OCI-LY7 (cell line): ENCODE measurements around the gene RPL18.

ENCODE experiments used
- EZH2phosphoT487 ChIP-seq: fragments of 200-600 bp; sonication (generic); IDR thresholded peaks from 2 replicates; pipeline ENCODE4 v1.6.1; 2018; ENCODE audit warnings: low read depth, borderline replicate concordance, mild to moderate bottlenecking, mixed run types, antibody characterized with exemption, low read length, moderate library complexity, mixed read lengths
- TF ChIP-seq, protein P1 (sequence below): fragments of 200-600 bp; sonication (generic); conservative IDR thresholded peaks from 2 replicates; pipeline ENCODE4 v1.5.1; 2014; ENCODE audit warnings: mild to moderate bottlenecking, antibody characterized with exemption, low read length, moderate library complexity, mixed read lengths

DNA sequence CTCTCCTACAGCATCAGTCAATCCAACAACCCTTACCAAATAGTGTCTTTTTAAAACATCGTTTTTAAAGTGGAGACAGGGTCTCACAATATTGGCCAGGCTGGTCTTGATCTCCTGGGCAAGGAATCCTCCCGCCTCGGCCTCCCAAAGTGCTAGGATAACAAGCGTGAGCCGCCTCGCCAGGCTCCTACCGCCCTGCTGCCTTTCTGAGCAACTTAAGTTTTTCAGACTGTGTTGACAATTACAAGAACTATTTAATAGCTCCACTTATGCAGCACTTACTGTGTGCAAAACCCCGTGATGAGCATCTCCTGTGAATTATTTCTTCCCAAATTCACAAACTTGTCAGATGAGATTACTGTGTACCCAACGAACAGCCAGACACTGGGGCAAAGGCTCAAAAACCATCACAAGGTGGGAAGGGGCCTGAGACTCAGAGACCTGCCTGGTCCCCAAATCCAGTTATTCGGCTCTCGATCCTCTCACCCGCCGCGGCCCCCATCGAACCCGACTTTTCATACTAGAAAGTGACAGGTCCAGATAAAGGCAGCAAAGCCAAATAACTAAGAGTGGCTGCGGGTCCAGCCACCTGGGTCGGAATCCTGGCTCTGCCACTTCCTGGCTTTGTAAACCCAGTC lies 581 bp downstream of the RPL18 start:
- TF ChIP-seq, protein P1, sequence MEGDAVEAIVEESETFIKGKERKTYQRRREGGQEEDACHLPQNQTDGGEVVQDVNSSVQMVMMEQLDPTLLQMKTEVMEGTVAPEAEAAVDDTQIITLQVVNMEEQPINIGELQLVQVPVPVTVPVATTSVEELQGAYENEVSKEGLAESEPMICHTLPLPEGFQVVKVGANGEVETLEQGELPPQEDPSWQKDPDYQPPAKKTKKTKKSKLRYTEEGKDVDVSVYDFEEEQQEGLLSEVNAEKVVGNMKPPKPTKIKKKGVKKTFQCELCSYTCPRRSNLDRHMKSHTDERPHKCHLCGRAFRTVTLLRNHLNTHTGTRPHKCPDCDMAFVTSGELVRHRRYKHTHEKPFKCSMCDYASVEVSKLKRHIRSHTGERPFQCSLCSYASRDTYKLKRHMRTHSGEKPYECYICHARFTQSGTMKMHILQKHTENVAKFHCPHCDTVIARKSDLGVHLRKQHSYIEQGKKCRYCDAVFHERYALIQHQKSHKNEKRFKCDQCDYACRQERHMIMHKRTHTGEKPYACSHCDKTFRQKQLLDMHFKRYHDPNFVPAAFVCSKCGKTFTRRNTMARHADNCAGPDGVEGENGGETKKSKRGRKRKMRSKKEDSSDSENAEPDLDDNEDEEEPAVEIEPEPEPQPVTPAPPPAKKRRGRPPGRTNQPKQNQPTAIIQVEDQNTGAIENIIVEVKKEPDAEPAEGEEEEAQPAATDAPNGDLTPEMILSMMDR, result no peak
- no peak for TF ChIP-seq EZH2phosphoT487
